SK-N-SH treated with all-trans-retinoic acid at 6 μM for 48 hours (cell line): ENCODE measurements around the gene GDPD4.

ENCODE experiments used
- ATAC-seq: fragments of 200-7000 bp; cut with Tn5 transposase; 3 replicates; pipeline ENCODE4 v1.9.1; 2020; ENCODE audit warnings: mild to moderate bottlenecking, moderate library complexity
- ARNTL ChIP-seq: fragments of 450-650 bp; formaldehyde crosslinking; IDR thresholded peaks from 2 replicates; pipeline ENCODE4 v1.5.0; 2020; ENCODE audit warnings: low read depth, mild to moderate bottlenecking, moderate library complexity, borderline replicate concordance
- BACH2 ChIP-seq: fragments of 250-450 bp; sonication (Bioruptor Pico); IDR thresholded peaks from 2 replicates; pipeline ENCODE4 v1.9.0; 2021; ENCODE audit warnings: mild to moderate bottlenecking, borderline replicate concordance
- CSDC2 ChIP-seq: fragments of 250-450 bp; sonication (Bioruptor Pico); IDR thresholded peaks from 2 replicates; pipeline ENCODE4 v1.5.0; 2020; ENCODE audit warnings: mild to moderate bottlenecking, moderate library complexity
- ESRRG ChIP-seq: fragments of 250-450 bp; sonication (Bioruptor Pico); IDR thresholded peaks from 2 replicates; pipeline ENCODE4 v1.6.1; 2021; ENCODE audit warnings: mild to moderate bottlenecking
- GLIS3 ChIP-seq: fragments of 250-450 bp; sonication (Bioruptor Pico); IDR thresholded peaks from 2 replicates; pipeline ENCODE4 v1.5.0; 2020; ENCODE audit warnings: mild to moderate bottlenecking, moderate library complexity
- ISL1 ChIP-seq: fragments of 250-450 bp; sonication (Bioruptor Pico); IDR thresholded peaks from 2 replicates; pipeline ENCODE4 v2.1.2; 2022; ENCODE audit warnings: mild to moderate bottlenecking, moderate library complexity
- OSR1 ChIP-seq: fragments of 250-450 bp; sonication (Bioruptor Pico); IDR thresholded peaks from 2 replicates; pipeline ENCODE4 v1.8.0; 2022; ENCODE audit warnings: moderate library complexity, mild to moderate bottlenecking, inconsistent platforms
- PPARA ChIP-seq: fragments of 250-450 bp; sonication (Bioruptor Pico); IDR thresholded peaks from 2 replicates; pipeline ENCODE4 v1.5.0; 2020; ENCODE audit warnings: mild to moderate bottlenecking, borderline replicate concordance
- RARB ChIP-seq: fragments of 250-450 bp; sonication (Bioruptor Pico); IDR thresholded peaks from 2 replicates; pipeline ENCODE4 v1.8.0; 2021; ENCODE audit warnings: mild to moderate bottlenecking, moderate library complexity
- TCF4 ChIP-seq: fragments of 250-450 bp; sonication (Bioruptor Pico); IDR thresholded peaks from 2 replicates; pipeline ENCODE4 v1.8.0; 2021; ENCODE audit warnings: mild to moderate bottlenecking, moderate library complexity, borderline replicate concordance
- TOX ChIP-seq: fragments of 250-450 bp; sonication (Bioruptor Pico); IDR thresholded peaks from 2 replicates; pipeline ENCODE4 v1.8.0; 2021; ENCODE audit warnings: mild to moderate bottlenecking, moderate library complexity, borderline replicate concordance
- ZC3H10 ChIP-seq: fragments of 250-450 bp; sonication (Bioruptor Pico); IDR thresholded peaks from 2 replicates; pipeline ENCODE4 v1.5.1; 2021; ENCODE audit warnings: mild to moderate bottlenecking, moderate library complexity
- ZFP3 ChIP-seq: fragments of 250-450 bp; sonication (Bioruptor Pico); IDR thresholded peaks from 2 replicates; pipeline ENCODE4 v1.5.0; 2020; ENCODE audit warnings: mild to moderate bottlenecking, moderate library complexity
- ZFP30 ChIP-seq: fragments of 450-650 bp; formaldehyde crosslinking; IDR thresholded peaks from 2 replicates; pipeline ENCODE4 v1.5.0; 2022; ENCODE audit warnings: mild to moderate bottlenecking, moderate library complexity
- ZNF565 ChIP-seq: fragments of 450-650 bp; formaldehyde crosslinking; conservative IDR thresholded peaks from 2 replicates; pipeline ENCODE4 v1.5.0; 2020; ENCODE audit warnings: low read depth, mild to moderate bottlenecking, moderate library complexity
- ZNF70 ChIP-seq: fragments of 450-650 bp; formaldehyde crosslinking; IDR thresholded peaks from 2 replicates; pipeline ENCODE4 v1.5.0; 2020; ENCODE audit warnings: mild to moderate bottlenecking, moderate library complexity
- TF ChIP-seq, protein P1 (sequence below): fragments of 250-450 bp; sonication (Bioruptor Pico); IDR thresholded peaks from 2 replicates; pipeline ENCODE4 v1.5.1; 2021; ENCODE audit warnings: mild to moderate bottlenecking, moderate library complexity
- TF ChIP-seq, protein P2 (sequence below): fragments of 250-450 bp; sonication (Bioruptor Pico); IDR thresholded peaks from 2 replicates; pipeline ENCODE4 v1.5.1; 2020; ENCODE audit warnings: low read depth, mild to moderate bottlenecking, moderate library complexity
- TF ChIP-seq, protein P3 (sequence below): fragments of 250-450 bp; sonication (Bioruptor Pico); IDR thresholded peaks from 2 replicates; pipeline ENCODE4 v1.8.0; 2020; ENCODE audit warnings: mild to moderate bottlenecking, moderate library complexity, borderline replicate concordance
- TF ChIP-seq, protein P4 (sequence below): fragments of 250-450 bp; sonication (Bioruptor Pico); IDR thresholded peaks from 2 replicates; pipeline ENCODE4 v1.5.0; 2020; ENCODE audit warnings: mild to moderate bottlenecking, moderate library complexity

GDPD4 gene

DNA sequence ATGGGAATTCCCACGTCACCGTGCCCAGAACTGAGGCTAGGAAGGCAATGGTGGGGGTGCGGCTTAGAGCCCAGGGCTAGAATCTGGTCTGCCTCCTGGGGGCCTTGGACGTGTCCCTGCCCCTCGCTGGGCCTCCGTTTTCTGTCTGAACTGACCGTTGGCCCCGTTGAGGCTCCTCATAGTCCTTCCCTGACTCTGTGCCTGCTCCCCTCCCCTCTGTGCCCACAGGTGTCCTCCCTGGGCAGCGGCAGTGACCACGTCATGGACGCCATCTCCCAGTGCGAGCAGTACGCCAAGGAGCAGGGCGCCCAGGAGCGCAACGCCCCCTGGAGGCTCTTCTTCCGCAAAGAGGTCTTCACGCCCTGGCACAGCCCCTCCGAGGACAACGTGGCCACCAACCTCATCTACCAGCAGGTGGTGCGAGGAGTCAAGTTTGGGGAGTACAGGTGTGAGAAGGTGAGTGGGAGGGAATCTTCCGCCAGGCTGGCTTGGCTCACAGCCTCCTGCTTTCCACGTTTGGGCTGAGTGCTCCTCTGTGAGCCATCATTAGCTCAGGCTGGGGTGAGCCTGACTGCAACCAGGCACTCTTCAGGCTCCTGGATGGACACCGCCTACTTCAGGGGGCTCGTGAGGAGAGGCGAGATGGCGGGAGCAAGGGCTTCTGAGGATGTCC is 109.5 kb downstream of the GDPD4 start:
- no peak for TF ChIP-seq TCF4 (CRISPR knock-in tag)
- no peak for TF ChIP-seq ZNF70 (CRISPR knock-in tag)
- TF ChIP-seq OSR1 (CRISPR knock-in tag): no peak
- TF ChIP-seq ZC3H10 (CRISPR knock-in tag): no peak
- TF ChIP-seq CSDC2 (CRISPR knock-in tag): no peak
- no peak for TF ChIP-seq ZNF565 (CRISPR knock-in tag)
- TF ChIP-seq TOX (CRISPR knock-in tag): no peak
- no peak for TF ChIP-seq ARNTL (CRISPR knock-in tag)
- ATAC-seq: no peak

DNA sequence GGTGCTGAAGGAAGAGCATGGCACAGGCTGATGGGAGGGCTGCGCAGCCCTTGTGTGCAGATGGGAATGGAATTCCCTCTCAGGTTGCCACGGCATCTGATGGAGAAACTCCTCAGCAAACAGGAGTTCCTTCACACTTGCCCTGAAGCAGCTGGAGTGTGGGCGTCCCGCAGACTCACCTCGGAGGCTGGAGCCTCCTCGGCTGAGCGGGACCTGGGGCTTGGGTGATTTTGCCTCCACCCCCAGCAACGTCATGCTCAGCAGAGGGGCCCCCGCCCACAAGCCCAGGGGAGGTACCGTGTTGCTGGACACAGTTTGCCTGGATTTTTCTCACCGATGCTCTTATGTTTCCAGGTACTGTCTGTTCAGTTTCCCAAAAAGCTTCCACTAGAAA is 110.1 kb downstream of the GDPD4 start:
- TF ChIP-seq, protein P1, sequence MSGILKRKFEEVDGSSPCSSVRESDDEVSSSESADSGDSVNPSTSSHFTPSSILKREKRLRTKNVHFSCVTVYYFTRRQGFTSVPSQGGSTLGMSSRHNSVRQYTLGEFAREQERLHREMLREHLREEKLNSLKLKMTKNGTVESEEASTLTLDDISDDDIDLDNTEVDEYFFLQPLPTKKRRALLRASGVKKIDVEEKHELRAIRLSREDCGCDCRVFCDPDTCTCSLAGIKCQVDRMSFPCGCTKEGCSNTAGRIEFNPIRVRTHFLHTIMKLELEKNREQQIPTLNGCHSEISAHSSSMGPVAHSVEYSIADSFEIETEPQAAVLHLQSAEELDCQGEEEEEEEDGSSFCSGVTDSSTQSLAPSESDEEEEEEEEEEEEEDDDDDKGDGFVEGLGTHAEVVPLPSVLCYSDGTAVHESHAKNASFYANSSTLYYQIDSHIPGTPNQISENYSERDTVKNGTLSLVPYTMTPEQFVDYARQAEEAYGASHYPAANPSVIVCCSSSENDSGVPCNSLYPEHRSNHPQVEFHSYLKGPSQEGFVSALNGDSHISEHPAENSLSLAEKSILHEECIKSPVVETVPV (CRISPR knock-in tag): no peak
- TF ChIP-seq, protein P2, sequence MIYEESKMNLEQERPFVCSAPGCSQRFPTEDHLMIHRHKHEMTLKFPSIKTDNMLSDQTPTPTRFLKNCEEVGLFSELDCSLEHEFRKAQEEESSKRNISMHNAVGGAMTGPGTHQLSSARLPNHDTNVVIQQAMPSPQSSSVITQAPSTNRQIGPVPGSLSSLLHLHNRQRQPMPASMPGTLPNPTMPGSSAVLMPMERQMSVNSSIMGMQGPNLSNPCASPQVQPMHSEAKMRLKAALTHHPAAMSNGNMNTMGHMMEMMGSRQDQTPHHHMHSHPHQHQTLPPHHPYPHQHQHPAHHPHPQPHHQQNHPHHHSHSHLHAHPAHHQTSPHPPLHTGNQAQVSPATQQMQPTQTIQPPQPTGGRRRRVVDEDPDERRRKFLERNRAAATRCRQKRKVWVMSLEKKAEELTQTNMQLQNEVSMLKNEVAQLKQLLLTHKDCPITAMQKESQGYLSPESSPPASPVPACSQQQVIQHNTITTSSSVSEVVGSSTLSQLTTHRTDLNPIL: no peak
- TF ChIP-seq ZFP30 (no peak), OSR1 (CRISPR knock-in tag) (no peak), PPARA (CRISPR knock-in tag) (no peak), ZC3H10 (CRISPR knock-in tag) (no peak), ISL1 (CRISPR knock-in tag) (no peak), GLIS3 (CRISPR knock-in tag) (no peak), BACH2 (CRISPR knock-in tag) (no peak), TOX (CRISPR knock-in tag) (no peak), CSDC2 (CRISPR knock-in tag) (no peak), ZNF70 (CRISPR knock-in tag) (no peak), ZNF565 (CRISPR knock-in tag) (no peak), TCF4 (CRISPR knock-in tag) (no peak)
- TF ChIP-seq, protein P3, sequence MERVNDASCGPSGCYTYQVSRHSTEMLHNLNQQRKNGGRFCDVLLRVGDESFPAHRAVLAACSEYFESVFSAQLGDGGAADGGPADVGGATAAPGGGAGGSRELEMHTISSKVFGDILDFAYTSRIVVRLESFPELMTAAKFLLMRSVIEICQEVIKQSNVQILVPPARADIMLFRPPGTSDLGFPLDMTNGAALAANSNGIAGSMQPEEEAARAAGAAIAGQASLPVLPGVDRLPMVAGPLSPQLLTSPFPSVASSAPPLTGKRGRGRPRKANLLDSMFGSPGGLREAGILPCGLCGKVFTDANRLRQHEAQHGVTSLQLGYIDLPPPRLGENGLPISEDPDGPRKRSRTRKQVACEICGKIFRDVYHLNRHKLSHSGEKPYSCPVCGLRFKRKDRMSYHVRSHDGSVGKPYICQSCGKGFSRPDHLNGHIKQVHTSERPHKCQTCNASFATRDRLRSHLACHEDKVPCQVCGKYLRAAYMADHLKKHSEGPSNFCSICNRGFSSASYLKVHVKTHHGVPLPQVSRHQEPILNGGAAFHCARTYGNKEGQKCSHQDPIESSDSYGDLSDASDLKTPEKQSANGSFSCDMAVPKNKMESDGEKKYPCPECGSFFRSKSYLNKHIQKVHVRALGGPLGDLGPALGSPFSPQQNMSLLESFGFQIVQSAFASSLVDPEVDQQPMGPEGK (CRISPR knock-in tag): no peak
- no peak for ATAC-seq

- TF ChIP-seq, protein P3 (CRISPR knock-in tag): no peak
- TF ChIP-seq, all 23 proteins: peak for 0
- no peak for ATAC-seq
These were observed 111.0 kb downstream of the GDPD4 start for GRCh38 chr11:77190331-77191075.

- ATAC-seq: no peak
- TF ChIP-seq RARB (CRISPR knock-in tag): no peak
- TF ChIP-seq ZNF70 (CRISPR knock-in tag): no peak
- TF ChIP-seq GLIS3 (CRISPR knock-in tag): no peak
- TF ChIP-seq ZFP3 (CRISPR knock-in tag): no peak
- TF ChIP-seq ZFP30: no peak
- TF ChIP-seq, protein P1 (CRISPR knock-in tag): no peak
- no peak for TF ChIP-seq CSDC2 (CRISPR knock-in tag)
- TF ChIP-seq ISL1 (CRISPR knock-in tag): no peak
- TF ChIP-seq TCF4 (CRISPR knock-in tag): no peak
- TF ChIP-seq ESRRG (CRISPR knock-in tag): no peak
- no peak for TF ChIP-seq ZNF565 (CRISPR knock-in tag)
- TF ChIP-seq ARNTL (CRISPR knock-in tag): no peak
- TF ChIP-seq OSR1 (CRISPR knock-in tag): no peak
- TF ChIP-seq, protein P4, sequence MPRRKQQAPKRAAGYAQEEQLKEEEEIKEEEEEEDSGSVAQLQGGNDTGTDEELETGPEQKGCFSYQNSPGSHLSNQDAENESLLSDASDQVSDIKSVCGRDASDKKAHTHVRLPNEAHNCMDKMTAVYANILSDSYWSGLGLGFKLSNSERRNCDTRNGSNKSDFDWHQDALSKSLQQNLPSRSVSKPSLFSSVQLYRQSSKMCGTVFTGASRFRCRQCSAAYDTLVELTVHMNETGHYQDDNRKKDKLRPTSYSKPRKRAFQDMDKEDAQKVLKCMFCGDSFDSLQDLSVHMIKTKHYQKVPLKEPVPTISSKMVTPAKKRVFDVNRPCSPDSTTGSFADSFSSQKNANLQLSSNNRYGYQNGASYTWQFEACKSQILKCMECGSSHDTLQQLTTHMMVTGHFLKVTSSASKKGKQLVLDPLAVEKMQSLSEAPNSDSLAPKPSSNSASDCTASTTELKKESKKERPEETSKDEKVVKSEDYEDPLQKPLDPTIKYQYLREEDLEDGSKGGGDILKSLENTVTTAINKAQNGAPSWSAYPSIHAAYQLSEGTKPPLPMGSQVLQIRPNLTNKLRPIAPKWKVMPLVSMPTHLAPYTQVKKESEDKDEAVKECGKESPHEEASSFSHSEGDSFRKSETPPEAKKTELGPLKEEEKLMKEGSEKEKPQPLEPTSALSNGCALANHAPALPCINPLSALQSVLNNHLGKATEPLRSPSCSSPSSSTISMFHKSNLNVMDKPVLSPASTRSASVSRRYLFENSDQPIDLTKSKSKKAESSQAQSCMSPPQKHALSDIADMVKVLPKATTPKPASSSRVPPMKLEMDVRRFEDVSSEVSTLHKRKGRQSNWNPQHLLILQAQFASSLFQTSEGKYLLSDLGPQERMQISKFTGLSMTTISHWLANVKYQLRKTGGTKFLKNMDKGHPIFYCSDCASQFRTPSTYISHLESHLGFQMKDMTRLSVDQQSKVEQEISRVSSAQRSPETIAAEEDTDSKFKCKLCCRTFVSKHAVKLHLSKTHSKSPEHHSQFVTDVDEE (CRISPR knock-in tag): no peak
These were observed 111.8 kb downstream of the GDPD4 start for GRCh38 chr11:77189588-77190210.
